ENCODE data around the gene FGF4. TPM values are rescaled to one million over a fixed set of nuclear protein-coding genes. Genes with fewer than 3 reads are reported as not detected.

FGF4 gene
- total RNA-seq, result not detected in 2 replicates

- H3K4me3 ChIP-seq (ENCODE audit: low read depth, low read length), result no peak within 1 kb of the TSS
- peaks cover 55% of the 10 kb centered on the region for H3K27me3 ChIP-seq (ENCODE audit: control insufficient read depth, insufficient read depth, low read length)
- DNase-seq (ENCODE audit: low read depth), result no peak
- no peak for TF ChIP-seq CTCF (IDR thresholded peaks at IDR 0.05; ENCODE audit: insufficient read depth, low read length, poor library complexity, severe bottlenecking)
- no peaks in the 10 kb centered on the region for H3K36me3 ChIP-seq (ENCODE audit: control insufficient read depth, insufficient read depth, low read length)
These were observed at the start of gene FGF4 for GRCh38 chr11:69775163-69775755. FGF4 (minus strand) TSS chr11:69775341; CDS start chr11:69775084, 257 bp downstream.

GRCh38 chr11:69823641-69824265 is 48.6 kb upstream of the FGF4 start:
- Histone ChIP-seq H3K4me3 (ENCODE audit: low read depth, low read length) (no peak overlapping the region), H3K27me3 (ENCODE audit: control insufficient read depth, insufficient read depth, low read length) (peaks cover 49% of the 10 kb centered on the region), H3K36me3 (ENCODE audit: control insufficient read depth, insufficient read depth, low read length) (no peaks in the 10 kb centered on the region)
- DNase-seq (ENCODE audit: low read depth), result no peak
- no peak for TF ChIP-seq CTCF (IDR thresholded peaks at IDR 0.05; ENCODE audit: insufficient read depth, low read length, poor library complexity, severe bottlenecking)

- Histone ChIP-seq H3K36me3 (ENCODE audit: control insufficient read depth, insufficient read depth, low read length) (no peaks in the 10 kb centered on the region), H3K27me3 (ENCODE audit: control insufficient read depth, insufficient read depth, low read length) (peaks cover 57% of the 10 kb centered on the region), H3K4me3 (ENCODE audit: low read depth, low read length) (no peak overlapping the region)
- TF ChIP-seq CTCF (IDR thresholded peaks at IDR 0.05; ENCODE audit: insufficient read depth, low read length, poor library complexity, severe bottlenecking), result no peak
- no peak for DNase-seq (ENCODE audit: low read depth)
These were observed 47.7 kb upstream of the FGF4 start for GRCh38 chr11:69822676-69823494.

GRCh38 chr11:69821511-69822040 is 46.4 kb upstream of the FGF4 start:
- H3K36me3 ChIP-seq (ENCODE audit: control insufficient read depth, insufficient read depth, low read length), result no peaks in the 10 kb centered on the region
- TF ChIP-seq CTCF (IDR thresholded peaks at IDR 0.05; ENCODE audit: insufficient read depth, low read length, poor library complexity, severe bottlenecking), result no peak
- H3K27me3 ChIP-seq (ENCODE audit: control insufficient read depth, insufficient read depth, low read length), result peaks cover 70% of the 10 kb centered on the region
- H3K4me3 ChIP-seq (ENCODE audit: low read depth, low read length), result no peak overlapping the region
- DNase-seq (ENCODE audit: low read depth), result no peak

GRCh38 chr11:69820441-69820840 is 45.3 kb upstream of the FGF4 start:
- TF ChIP-seq CTCF (IDR thresholded peaks at IDR 0.05; ENCODE audit: insufficient read depth, low read length, poor library complexity, severe bottlenecking), result no peak
- Histone ChIP-seq H3K27me3 (ENCODE audit: control insufficient read depth, insufficient read depth, low read length) (peaks cover 81% of the 10 kb centered on the region), H3K4me3 (ENCODE audit: low read depth, low read length) (no peak overlapping the region), H3K36me3 (ENCODE audit: control insufficient read depth, insufficient read depth, low read length) (no peaks in the 10 kb centered on the region)
- DNase-seq (ENCODE audit: low read depth), result no peak
